HG02642 (cell line): ENCODE data around the gene MALSU1.
"Not testable (repeated sequence)": the region's sequence is repeated elsewhere in the genome, so short reads cannot be mapped to it uniquely, and the experiment has no call there.

Experiments used
- ATAC-seq: cut with Tn5 transposase; IDR thresholded peaks from one replicate; pipeline ENCODE4 v1.9.1; 2021; ENCODE audit warnings: mild to moderate bottlenecking; ENCODE audit not compliant: unreplicated experiment, poor library complexity

MALSU1 gene

GRCh38 chr7:23285657-23286646, 13.2 kb upstream of the MALSU1 start:
- no peak for ATAC-seq

GRCh38 chr7:23287612-23288011, 11.5 kb upstream of the MALSU1 start:
- ATAC-seq = no peak

GRCh38 chr7:23290993-23291392, 8.1 kb upstream of the MALSU1 start:
- ATAC-seq = no peak

GRCh38 chr7:23291957-23292560, 7.1 kb upstream of the MALSU1 start:
- no peak for ATAC-seq

DNA sequence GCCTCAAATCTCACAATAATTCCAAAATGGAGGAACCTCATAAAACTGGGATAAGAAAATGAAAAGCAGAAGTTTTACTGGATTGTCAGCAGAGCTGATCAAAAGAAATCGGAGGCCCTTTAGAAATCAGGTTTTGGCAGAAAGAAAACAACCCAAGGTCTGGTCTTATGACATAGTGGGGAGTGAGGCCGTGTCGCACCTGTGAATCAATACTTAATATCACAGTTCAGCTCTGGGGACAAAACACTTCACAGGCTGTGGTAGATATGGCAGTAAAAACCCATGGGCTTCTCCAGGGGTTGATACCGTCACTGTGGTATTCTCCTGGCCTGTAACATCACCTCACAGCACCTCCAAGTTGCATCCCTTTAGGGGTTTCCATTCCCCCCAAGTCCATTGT, 6.5 kb upstream of the MALSU1 start:
- no peak for ATAC-seq

GRCh38 chr7:23293500-23294073, 5.6 kb upstream of the MALSU1 start:
- ATAC-seq = no peak

DNA sequence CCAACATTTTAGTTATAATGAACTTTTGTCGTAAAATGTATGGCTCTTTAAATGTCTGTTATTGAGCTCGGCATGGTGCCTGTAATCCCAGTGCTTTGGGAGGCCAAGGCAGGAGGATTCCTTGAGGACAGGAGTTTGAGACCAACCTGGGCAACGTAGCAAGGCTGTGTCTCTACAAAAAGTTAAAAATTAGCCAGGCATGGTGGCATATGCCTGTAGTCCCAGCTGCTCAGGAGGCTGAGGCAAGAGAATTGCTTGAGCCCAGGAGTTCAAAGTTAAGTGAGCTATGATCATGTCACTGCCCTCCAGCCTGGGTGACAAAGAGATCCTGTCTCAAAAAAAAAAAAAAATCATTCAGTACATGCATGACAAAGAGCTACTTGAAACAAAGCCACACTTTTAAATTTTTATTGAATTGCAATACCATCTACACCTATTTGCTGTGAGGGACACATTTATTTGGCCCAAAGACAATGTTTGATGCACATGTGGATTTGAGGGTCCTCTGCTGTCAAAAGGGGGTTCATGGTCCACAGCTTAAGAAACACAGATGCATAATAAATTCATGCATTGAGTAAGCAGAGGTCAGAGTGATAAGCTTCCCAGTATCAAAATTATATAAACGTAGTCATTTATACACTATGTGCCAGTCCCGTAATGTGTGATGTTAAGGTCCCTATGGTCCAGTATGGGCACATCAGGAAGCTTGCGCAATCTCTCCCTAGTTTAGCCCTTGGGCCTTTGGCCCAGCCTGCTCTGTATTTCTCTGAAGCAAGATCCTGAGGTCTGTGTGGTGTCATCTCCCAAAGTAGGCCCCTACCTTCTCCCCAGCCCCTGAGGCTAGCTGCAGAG, 4.4 kb upstream of the MALSU1 start:
- ATAC-seq = no peak

DNA sequence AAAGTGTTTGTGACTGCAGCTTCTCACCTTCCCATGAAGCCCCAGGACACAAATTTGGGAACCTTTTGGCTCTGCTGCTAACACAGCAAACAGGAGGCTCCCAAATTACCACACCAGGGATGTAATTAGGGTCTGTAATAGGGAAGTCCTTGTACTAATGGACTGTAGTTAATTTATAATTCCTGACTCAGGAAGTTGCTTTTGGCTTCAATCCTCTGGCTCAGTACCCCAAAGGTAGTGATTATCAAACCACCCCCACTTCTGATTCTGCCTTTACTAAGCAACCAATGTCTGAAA, 3.8 kb upstream of the MALSU1 start:
- no peak for ATAC-seq

DNA sequence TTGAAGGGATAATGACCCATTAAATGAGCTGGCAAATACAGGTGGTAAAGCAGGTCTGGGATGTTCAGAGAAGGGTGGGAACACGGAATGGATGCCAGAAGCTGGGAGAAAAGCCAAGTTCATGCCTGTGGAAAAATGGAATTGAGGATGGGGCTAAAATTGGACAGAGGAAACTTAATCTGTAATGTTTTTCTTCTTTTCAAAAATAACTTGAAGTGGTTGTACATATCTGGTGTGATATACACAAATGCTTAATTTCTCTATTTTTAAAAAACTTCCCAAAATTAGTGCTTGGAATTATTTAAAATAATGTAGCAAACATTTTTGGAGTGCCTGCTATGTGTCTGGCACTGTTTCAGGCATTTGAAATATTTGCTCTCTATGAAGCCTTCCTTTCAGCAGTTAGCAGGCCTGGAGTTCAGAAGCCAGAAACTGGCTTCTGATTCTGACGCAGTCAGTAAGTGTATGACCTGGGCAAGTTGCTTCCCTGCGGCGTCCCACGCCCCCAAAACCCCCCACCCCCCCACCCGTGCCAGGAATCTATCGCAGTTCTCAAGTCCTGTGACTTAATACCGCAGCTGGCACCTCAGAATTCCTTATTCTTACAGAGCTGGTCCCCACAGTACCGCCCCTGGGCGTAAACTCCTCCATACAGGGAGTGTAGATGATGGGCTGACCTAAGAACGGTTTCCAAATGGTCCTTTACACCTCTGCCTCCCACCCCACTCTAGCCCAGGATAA, 828 bp upstream of the MALSU1 start:
- ATAC-seq = no peak

DNA sequence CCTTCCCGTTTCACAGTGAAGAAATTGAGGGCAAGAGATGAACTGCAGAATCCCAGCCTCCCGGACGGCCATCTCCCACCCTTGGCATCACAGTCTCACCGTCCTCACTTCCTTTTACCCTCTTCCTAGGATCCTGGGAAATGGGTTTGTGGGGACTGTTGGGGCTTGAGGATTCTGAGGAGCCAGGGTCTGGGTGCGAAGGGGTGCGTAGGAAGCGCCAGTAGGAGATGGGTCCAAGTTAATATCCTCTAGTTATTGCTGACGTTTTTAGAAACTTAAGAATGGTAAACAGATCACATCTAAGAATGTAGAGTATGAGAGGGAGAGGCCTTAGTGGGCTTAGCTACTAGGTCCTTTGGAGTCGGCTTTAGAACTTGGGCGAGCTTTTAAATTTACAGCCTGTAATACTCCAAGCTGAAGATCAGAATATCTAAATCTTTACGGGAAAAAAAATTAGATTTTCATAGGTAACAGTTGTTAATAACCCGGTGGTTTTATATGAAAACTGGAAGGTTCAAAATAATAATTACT, 696 bp downstream of the MALSU1 start:
- peak; percentile 7 for ATAC-seq

DNA sequence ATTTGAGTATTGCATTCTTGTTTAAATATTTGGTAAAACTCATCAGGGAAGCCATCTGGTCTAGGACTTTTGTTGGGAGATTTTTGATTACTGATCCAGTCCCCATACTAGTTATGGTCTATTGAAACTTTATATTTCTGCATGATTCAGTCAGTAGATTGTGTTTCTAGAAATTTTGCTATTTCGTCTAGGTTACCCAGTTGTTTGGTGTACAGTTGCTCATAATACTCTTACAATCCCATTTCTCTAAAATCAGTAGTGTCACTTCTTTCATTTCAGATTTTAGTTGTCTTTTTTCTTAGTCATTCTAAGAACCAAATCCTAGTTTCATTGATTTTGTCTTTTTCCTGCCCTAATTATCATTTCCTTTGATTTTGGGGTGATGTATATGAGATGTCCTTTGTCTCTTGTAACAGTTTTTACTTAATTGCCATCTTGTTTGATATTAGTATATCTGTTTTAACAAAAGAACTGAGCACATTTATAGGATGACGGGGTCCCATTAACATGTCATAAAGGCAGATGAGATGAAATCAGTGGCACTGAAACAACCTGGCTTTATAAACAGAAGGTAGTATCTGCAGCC, 7.9 kb downstream of the MALSU1 start:
- ATAC-seq = no peak

DNA sequence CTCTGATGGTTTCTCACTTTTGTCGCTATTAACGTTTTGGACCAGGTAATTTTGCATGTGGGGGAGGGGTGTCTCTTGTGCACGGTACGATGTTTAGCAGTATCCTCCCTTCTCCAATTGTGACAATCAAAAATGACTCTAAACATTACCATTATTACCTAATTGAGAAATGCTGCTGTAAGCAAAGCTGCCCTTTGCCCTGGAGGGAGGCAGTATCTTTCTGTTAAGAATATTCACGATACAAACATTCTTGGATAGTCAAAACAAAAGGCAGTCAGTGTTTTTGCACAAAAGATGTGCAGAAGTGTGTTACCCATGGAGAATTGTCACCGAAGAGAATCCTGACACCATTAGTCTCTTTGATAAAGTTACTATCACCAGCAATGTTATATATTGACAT, 9.6 kb downstream of the MALSU1 start:
- ATAC-seq = no peak

DNA sequence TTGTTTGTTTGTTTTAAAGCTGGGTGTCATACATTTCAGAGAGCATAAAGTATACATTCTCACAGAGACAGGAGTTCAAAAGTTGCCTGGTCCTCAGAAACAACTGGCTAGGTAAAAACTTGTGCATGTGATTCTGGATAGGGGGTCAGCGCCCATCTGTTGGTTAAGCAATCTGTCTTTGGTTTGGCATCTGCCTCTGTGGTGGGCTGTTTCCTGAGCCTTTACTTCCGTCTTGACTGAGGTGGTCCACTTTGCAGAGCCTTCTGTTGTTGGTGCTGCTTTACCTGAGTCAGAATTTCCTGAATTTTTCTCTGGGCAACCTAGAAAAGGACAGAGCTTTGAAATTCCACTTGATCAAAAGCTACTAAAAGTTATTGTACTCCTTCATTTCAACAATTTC, 13.0 kb downstream of the MALSU1 start:
- not testable (repeated sequence) for ATAC-seq

DNA sequence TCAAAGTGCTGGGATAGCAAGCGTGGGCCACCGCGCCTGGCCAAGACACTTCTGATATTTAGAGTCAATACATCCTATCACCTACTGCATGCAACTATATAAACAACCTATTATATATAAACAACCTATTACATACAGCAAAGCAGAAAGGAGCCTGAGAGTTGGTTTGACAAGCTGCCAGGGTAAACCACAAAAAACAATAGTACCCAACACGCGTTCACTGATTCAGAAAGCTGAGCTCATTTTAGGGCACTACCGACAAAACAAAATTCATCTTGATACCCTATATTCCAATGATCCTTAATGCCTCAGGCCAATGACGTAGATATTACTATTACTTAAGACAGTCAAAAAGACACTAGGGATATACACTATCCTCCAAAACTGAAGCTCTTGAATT, 16.2 kb downstream of the MALSU1 start:
- ATAC-seq = no peak

DNA sequence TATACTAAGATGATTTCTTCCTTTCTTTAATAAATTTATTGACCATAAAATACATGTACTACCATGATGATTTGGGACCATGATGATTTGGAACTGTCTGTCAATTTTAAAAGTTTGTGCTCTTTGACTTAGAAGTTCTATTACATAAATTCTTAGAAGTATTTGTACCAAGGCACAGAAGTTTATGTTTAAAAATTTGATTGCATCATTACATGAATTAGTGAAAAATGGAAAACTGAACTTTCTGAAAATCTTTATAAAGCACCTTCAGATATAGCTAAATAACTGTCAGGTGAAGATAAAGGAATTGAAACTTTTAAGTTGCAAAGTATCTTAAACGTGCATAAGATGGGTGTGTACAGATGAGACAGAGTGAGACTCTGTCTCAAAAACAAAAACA, 32.0 kb downstream of the MALSU1 start:
- ATAC-seq = no peak

DNA sequence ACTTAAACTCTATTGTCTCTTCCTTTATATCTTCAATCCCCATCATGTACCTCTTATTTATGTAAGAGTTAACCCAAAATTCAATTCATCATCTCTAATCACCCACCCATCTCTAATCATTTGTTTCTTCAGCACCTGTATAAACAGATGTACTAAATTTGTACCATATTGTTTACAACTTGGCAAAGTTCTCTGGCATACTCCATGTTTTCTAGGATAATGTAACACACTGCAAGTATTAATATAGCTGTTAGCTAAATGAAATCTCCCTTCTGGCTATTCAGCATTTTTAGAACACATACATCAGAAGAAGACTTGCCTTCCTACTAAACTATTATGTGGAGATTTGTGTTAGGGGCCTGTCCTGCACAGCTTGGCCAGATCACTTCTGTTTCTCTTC, 33.1 kb downstream of the MALSU1 start:
- no peak for ATAC-seq

- no peak for ATAC-seq
These were observed 33.9 kb downstream of the MALSU1 start for GRCh38 chr7:23332910-23333612.

DNA sequence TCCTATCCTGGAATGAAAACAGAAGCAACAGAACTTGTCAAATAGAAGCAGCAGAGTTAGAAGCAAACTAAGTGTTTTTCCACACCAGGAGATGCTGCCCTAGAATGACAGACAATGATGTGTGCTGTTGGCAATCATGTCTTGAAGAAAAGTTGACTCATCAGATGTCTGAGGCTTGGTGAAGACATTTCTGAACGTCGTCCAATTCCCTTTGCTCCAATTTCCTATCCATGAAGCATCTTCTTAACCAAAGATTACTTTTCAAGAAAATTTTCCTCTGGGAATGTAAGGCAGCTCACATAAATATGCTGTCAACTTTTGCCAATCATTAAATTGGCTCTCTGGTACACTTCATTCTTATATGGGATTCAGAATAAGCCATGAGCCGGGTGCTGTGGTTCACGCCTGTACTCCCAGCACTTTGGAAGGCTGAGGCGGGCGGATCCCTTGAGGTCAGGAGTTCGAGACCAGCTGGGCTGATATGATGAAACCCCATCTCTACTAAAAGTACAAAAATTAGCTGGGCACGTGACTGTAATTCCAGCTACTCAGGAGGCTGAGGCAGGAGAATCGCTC, 34.6 kb downstream of the MALSU1 start:
- ATAC-seq = no peak
